GM21576 (cell line): ENCODE data around the gene CLN6.
"Not testable (repeated sequence)": the region's sequence is repeated elsewhere in the genome, so short reads cannot be mapped to it uniquely, and the experiment has no call there.

ENCODE experiments used
- ATAC-seq: cut with Tn5 transposase; IDR thresholded peaks from one replicate; pipeline ENCODE4 v1.9.1; 2021; ENCODE audit warnings: mild to moderate bottlenecking, moderate library complexity; ENCODE audit not compliant: unreplicated experiment

Gene CLN6

DNA sequence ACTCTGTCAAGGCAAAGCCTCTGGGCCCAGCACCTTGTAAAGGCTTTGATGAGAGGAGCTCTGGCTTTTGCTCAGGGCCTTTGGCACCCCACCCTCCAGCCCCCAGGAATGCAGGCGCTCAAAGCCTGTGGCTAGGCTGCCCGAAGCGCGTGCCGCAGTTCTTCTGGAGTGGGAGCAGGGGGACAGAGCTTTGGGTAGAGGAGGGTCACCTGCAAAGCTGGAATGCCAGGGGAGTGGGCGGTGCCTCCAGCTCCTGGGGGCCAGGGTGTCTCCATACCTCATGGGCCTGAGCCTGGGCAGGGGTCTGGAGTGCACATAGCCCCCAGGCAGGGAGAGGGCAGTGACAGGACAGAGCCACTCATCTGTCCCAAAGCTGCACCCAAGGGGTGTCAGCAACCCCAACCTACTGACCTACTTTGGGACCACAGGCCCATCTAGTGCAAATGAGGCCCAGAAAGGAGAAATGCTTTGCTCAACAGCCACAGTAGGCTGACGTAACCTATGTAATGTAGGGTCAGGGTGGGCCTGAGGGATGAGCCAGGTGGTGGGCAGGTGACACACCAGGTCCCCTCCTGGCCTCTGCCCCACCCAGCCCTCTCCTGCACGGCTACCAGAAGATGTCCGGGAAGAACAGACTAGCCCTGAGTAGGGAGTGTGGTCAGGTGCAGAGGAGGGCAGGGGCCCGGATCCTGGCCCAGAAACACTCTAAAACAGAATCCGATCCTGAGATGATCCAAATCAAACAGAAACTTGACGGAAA is 22.2 kb downstream of the CLN6 start:
- no peak for ATAC-seq

DNA sequence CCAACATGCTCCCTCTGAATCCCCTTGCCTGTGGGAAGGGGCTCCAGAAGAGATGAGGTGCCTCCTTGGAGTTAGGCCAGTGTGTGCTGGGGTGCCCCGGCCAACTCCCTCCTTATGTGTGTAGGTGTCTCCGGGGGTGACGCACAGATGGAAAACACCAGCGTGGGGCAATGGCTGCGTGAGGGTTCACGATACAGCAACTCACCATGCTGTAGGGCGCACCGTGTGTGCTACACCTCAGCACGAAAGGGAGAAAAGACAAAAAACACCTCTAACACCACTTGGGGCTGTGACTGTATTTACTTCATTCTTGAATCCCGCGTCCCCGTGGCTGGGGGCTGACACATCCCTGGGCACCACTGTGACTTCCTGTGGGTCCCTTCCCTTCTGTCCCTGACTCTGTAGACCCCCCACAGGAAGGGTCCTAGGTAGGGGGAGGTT is 22.8 kb downstream of the CLN6 start:
- no peak for ATAC-seq

DNA sequence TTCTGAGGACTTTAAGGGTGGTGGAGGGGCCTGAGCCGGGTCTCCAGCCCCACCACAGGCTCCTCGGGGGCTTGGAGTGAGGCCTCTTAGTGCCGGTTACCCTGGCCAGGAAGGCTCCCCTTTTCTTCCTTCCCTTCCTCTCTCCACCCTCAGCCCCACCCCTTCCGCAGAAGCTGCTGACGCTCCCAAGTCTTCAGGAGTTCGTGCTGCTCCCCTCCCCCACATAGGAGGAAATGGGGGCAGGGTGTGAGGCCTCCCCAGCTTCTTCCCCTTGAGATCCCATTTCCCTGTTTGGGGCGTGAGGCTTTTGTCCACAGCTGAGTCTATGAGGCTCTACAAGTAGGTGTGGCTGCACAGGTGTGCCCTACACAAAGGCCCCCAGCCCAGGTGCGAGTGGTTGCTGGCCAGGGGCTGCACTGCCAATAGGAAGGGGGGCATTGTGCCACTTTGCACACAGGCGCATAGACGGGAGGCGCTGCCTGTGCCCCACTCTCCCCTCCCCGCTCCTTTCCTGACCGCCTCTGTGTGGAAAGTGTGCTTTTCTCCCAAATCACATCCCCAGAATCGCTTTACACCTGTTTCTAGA is 23.5 kb downstream of the CLN6 start:
- ATAC-seq: no peak

- no peak for ATAC-seq
These were observed 24.0 kb downstream of the CLN6 start for GRCh38 chr15:68205558-68205944.

GRCh38 chr15:68204776-68205557 is 24.6 kb downstream of the CLN6 start, which contains the start of gene CALML4:
Gene CALML4 (minus strand): TSS chr15:68205332. CDS start chr15:68205247, 85 bp downstream.
- no peak for ATAC-seq

GRCh38 chr15:68204361-68204760 is 25.2 kb downstream of the CLN6 start:
- ATAC-seq: no peak

- no peak for ATAC-seq
These were observed 25.6 kb downstream of the CLN6 start for GRCh38 chr15:68203956-68204355.

GRCh38 chr15:68203486-68203885 is 26.0 kb downstream of the CLN6 start:
- no peak for ATAC-seq

DNA sequence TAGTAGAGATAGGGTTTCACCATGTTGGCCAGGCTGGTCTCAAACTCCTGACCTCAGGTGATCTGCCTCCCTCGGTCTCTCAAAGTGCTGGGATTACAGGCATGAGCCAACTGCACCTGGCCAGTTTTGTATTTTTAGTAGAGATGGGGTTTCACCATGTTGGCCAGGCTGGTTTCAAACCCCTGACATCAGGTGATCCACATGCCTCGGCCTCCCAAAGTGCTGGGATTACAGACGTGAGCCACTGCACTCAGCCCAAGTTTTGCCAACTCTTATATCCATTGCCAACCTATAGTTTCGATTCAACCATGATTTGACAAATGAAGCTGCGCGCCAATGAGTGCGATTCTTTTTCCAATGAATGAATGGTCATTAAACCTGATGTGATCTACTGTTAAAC is 26.5 kb downstream of the CLN6 start:
- ATAC-seq: not testable (repeated sequence)

DNA sequence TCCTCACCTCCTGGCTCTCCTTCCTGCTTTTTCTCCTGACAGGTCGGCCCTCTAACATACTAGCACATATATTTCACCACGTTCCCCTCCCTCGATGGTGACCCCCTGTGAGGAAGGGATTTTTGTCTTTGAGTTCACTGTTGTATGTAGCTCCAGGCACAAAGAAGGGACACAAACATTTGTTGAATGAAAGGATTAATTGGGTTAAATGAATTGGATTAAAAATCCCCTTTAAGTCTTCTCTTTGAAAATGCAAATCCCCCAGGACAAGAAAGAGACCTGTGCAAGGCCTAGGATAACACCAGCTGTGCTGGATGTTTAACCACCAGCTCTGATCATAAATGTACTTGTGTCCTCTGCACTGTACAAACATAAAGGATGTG is 27.7 kb downstream of the CLN6 start:
- no peak for ATAC-seq

GRCh38 chr15:68201153-68201878 is 28.2 kb downstream of the CLN6 start:
- ATAC-seq: no peak

DNA sequence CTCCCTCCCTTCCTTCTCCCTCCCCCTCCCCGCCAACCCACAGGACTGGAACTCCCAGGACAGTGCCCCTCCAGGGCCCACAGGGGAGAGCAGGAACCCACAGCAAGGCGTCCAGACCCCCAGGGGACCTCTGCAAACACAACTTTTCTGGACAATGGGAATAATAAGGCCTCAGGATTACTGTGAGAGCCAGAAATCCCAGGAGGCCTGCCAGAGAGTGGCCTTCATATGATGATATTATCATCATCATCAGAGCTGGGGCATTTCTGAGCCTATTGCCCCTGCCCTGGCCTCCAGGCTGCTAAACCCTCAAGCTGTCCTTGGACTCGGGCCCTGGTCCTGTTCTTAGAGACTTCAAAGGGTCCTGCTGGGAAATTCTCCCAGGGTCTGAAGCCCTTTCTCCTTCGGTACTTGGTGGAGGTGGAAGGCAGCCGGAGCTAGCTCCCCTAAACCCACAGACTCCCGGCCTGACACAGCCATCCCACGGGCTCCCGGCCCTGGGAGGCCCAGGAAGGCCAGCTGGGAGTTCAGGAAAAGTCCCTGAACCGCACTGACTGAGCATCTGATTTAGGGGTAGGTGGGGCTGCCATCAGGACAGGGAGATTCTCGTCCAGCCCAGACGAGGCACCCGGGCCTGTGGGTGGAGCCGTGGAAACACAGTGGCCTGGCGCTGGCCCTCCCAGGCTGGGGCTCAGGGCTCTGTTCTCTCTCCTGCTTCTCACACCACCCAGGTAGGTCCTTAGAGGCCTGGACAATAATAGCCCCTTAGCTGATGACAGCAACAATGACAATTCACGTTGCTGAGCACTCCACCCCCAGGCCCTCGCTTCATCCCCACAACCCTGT is 29.3 kb downstream of the CLN6 start:
- ATAC-seq: no peak

GRCh38 chr15:68199340-68199739 is 30.2 kb downstream of the CLN6 start:
- ATAC-seq: no peak

DNA sequence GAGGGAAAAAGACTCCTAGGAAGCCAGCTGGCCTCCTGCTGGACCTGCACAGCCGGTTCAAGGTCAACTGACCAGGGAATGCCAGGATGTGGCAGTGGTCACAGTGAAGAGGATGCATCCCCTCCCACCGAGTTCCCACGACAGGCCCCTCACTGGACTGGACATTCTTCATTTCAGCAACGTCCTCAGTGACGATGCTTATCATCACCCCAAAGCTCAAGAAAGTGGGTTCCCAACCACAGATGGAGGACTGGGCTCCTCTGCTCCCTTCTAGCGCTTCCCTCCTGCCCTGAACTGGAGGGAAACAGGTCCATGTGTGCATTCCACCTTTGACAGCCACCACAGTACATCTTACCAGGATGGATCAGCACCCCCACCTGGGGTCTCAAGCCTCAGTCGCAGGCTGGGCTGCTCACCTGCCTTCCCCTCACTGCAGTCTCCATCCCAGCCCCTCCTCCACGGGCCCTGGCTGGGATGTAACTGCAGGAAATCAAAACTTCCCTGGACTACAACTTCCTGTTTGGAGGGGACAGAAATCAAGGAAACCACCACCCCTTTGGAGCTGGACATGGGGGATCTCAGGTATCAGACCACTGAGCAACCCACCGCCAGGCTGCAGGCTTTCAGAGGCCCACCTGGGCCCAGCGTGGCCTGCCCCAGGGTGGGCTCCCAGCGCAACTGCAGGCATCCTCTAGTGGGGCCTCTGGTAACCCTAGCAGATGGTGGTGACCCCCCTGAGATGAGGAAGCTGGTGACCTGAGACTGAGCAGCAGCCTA is 31.7 kb downstream of the CLN6 start:
- no peak for ATAC-seq

- no peak for ATAC-seq
These were observed 32.4 kb downstream of the CLN6 start for GRCh38 chr15:68197170-68197492.

- no peak for ATAC-seq
These were observed 32.9 kb downstream of the CLN6 start for GRCh38 chr15:68196445-68197169.

- no peak for ATAC-seq
These were observed 34.0 kb downstream of the CLN6 start for GRCh38 chr15:68195336-68196112.

GRCh38 chr15:68192804-68193486 is 36.6 kb downstream of the CLN6 start:
- no peak for ATAC-seq
